Liver (tissue), 9 donors: ENCODE measurements around the gene PLIN4. TPM values are rescaled to one million over a fixed set of nuclear protein-coding genes. Genes with fewer than 3 reads are reported as not detected.

Experiments used
- DNase-seq: peaks from one replicate; pipeline ENCODE4 v3.0.0-alpha.2; 2017; ENCODE audit warnings: low spot score
- H3K27ac ChIP-seq, 2 donors: one replicate each; pipeline ENCODE4 v1.7.0; 2013; ENCODE audit warnings: inconsistent platforms in 2 of 2, low read length in 2 of 2, control low read depth in 1 of 2, low read depth in 1 of 2, mild to moderate bottlenecking in 1 of 2
- H3K27me3 ChIP-seq, 4 donors: one replicate each; pipeline versions ENCODE4 v1.6.1 to v1.7.0; 2013; ENCODE audit warnings: low read length in 3 of 4, inconsistent platforms in 1 of 4, mild to moderate bottlenecking in 1 of 4, moderate library complexity in 1 of 4; ENCODE audit not compliant: control insufficient read depth in 4 of 4, insufficient read depth in 4 of 4
- H3K36me3 ChIP-seq, 4 donors: one replicate each; pipeline versions ENCODE4 v1.6.1 to v1.7.0; 2013; ENCODE audit warnings: low read length in 3 of 4, mild to moderate bottlenecking in 3 of 4, low read depth in 1 of 4, moderate library complexity in 1 of 4; ENCODE audit not compliant: control insufficient read depth in 4 of 4, insufficient read depth in 3 of 4
- H3K4me1 ChIP-seq, 4 donors: one replicate each; pipeline versions ENCODE4 v1.6.1 to v1.7.0; 2013; ENCODE audit warnings: low read length in 3 of 4, mild to moderate bottlenecking in 3 of 4, moderate library complexity in 1 of 4; ENCODE audit not compliant: control insufficient read depth in 4 of 4, insufficient read depth in 4 of 4
- H3K4me3 ChIP-seq, 3 donors: one replicate each; pipeline versions ENCODE4 v1.6.1 to v1.7.0; 2013; ENCODE audit warnings: low read length in 3 of 3, control low read depth in 1 of 3, low read depth in 1 of 3, mild to moderate bottlenecking in 1 of 3
- H3K9ac ChIP-seq, 2 donors: one replicate each; pipeline ENCODE4 v1.7.0; 2013; ENCODE audit warnings: low read length in 2 of 2, mild to moderate bottlenecking in 2 of 2, moderate library complexity in 2 of 2, control low read depth in 1 of 2, low read depth in 1 of 2
- H3K9me3 ChIP-seq, 4 donors: one replicate each; pipeline versions ENCODE4 v1.6.1 to v1.7.0; 2013; ENCODE audit warnings: low read length in 3 of 4; ENCODE audit not compliant: control insufficient read depth in 4 of 4
- ATF3 ChIP-seq: IDR thresholded peaks from 2 replicates; pipeline ENCODE4 v1.6.1; 2016; ENCODE audit warnings: antibody characterized with exemption
- CTCF ChIP-seq: fragments of 150-350 bp; IDR thresholded peaks from 2 replicates; pipeline ENCODE4 v1.5.1; 2017; ENCODE audit warnings: improper control_type of control experiment, low read depth, low read length; ENCODE audit not compliant: missing input control
- EGR1 ChIP-seq, 2 donors: IDR thresholded peaks; 2 replicates each; pipeline ENCODE4 v1.6.1; 2016 to 2018; ENCODE audit warnings: antibody characterized with exemption in 2 of 2, low read depth in 2 of 2
- FOXA2 ChIP-seq: IDR thresholded peaks from 2 replicates; pipeline ENCODE4 v1.6.1; 2016; ENCODE audit warnings: antibody characterized with exemption
- HNF4A ChIP-seq, 2 donors: conservative IDR thresholded peaks; 2 replicates each; pipeline ENCODE4 v1.6.1; 2016; ENCODE audit warnings: antibody characterized with exemption in 2 of 2, mild to moderate bottlenecking in 2 of 2
- HNF4G ChIP-seq: IDR thresholded peaks from 2 replicates; pipeline ENCODE4 v1.6.1; 2016; ENCODE audit warnings: antibody characterized with exemption
- JUND ChIP-seq, 2 donors: IDR thresholded peaks; 2 replicates each; pipeline ENCODE4 v1.6.1; 2016; ENCODE audit warnings: antibody characterized with exemption in 2 of 2
- MAX ChIP-seq: IDR thresholded peaks from 2 replicates; pipeline ENCODE4 v1.6.1; 2016; ENCODE audit warnings: antibody characterized with exemption
- NR2F2 ChIP-seq: IDR thresholded peaks from 2 replicates; pipeline ENCODE4 v1.6.1; 2016; ENCODE audit warnings: antibody characterized with exemption
- RAD21 ChIP-seq, 2 donors: IDR thresholded peaks; 2 replicates each; pipeline ENCODE4 v1.6.1; 2016; ENCODE audit warnings: antibody characterized with exemption in 2 of 2, mild to moderate bottlenecking in 2 of 2
- REST ChIP-seq: IDR thresholded peaks from 2 replicates; pipeline ENCODE4 v1.6.1; 2016; ENCODE audit warnings: antibody characterized with exemption, mild to moderate bottlenecking
- RXRA ChIP-seq, 2 donors: IDR thresholded peaks; 2 replicates each; pipeline ENCODE4 v1.6.1; 2017 to 2018; ENCODE audit warnings: antibody characterized with exemption in 2 of 2, mild to moderate bottlenecking in 1 of 2
- SP1 ChIP-seq: IDR thresholded peaks from 2 replicates; pipeline ENCODE4 v1.6.1; 2018; ENCODE audit warnings: antibody characterized with exemption, mild to moderate bottlenecking
- YY1 ChIP-seq: IDR thresholded peaks from 2 replicates; pipeline ENCODE4 v1.6.1; 2016; ENCODE audit warnings: antibody characterized with exemption, mild to moderate bottlenecking
- ZBTB33 ChIP-seq: IDR thresholded peaks from 2 replicates; pipeline ENCODE4 v1.6.1; 2016; ENCODE audit warnings: antibody characterized with exemption
- WGBS: extraction: QIAGEN DNeasy Blood & Tissue Kit; methylation state at CpG from one replicate; pipeline ENCODE4 v1.1.7; 2013; 5-methylcytosine and 5-hydroxymethylcytosine counted together
- polyA plus RNA-seq, 2 donors: library from polyadenylated mRNA; stranded (reverse) in 1 of 2; unstranded in 1 of 2; fragments of 200-250 nt in 1 of 2; fragments of >200 nt in 1 of 2; fragmentation: Nextera tagmentation in 1 of 2; extraction: Ambion mirVana in 1 of 2; gene quantifications; one replicate each; pipeline versions ENCODE4 v1.2.1 to v1.2.3, GENCODE V29; 2013 to 2015
- total RNA-seq, 2 donors: library from RNA; depleted of rRNA; stranded (reverse); fragments of >200 nt; gene quantifications; one replicate each; pipeline ENCODE4 v1.2.3, GENCODE V29; 2014
- donor health status: healthy.
- donor health status: healthy.
- donor health status: healthy.
- donor health status: healthy.
- donor health status: healthy.

Gene PLIN4
- total and polyA plus RNA-seq, 4 donors = 3.1 to 49.1 (median 9.5) TPM

GRCh38 chr19:4524808-4525562, 6.7 kb upstream of the PLIN4 start:
- Histone ChIP-seq H3K27ac (no peak overlapping the region), H3K9me3 (no peaks in the 10 kb centered on the region), H3K36me3 (peaks cover 0 to 23% (median 10%) of the 10 kb centered on the region in 4 donors), H3K4me3 (peak overlapping the region in 1 of 3 donors; percentile 11), H3K9ac (no peak overlapping the region), H3K27me3 (no peaks in the 10 kb centered on the region), H3K4me1 (peaks cover 8 to 36% (median 32%) of the 10 kb centered on the region in 4 donors)
- TF ChIP-seq REST (no peak), RAD21 (IDR thresholded peaks at IDR 0.05) (peak; percentile 46 to 69), CTCF (peak; percentile 66)
- WGBS = 77% methylated on average over 23 of the region's 23 CpGs
- DNase-seq = peak; percentile 78

- Histone ChIP-seq H3K4me1 (peaks cover 15 to 50% (median 47%) of the 10 kb centered on the region in 4 donors), H3K27me3 (no peaks in the 10 kb centered on the region), H3K9me3 (no peaks in the 10 kb centered on the region), H3K9ac (no peak overlapping the region), H3K4me3 (no peak overlapping the region), H3K36me3 (peaks cover 0 to 16% (median 8%) of the 10 kb centered on the region in 4 donors), H3K27ac (no peak overlapping the region)
- WGBS = 73% methylated on average over 53 of the region's 53 CpGs
- peak; percentile 77 for DNase-seq
- TF ChIP-seq REST (no peak), EGR1 (IDR thresholded peaks at IDR 0.05; ENCODE audit: low read depth in 2 of 2) (no peak), HNF4A (conservative IDR thresholded peaks at IDR 0.05) (peak; percentile 83 to 94), HNF4G (peak; percentile 69), JUND (IDR thresholded peaks at IDR 0.05) (no peak), NR2F2 (peak; percentile 97), ATF3 (no peak), FOXA2 (no peak), RAD21 (IDR thresholded peaks at IDR 0.05) (peak; percentile 69 to 78), SP1 (peak; percentile 52), ZBTB33 (no peak), YY1 (no peak), MAX (no peak), CTCF (peak; percentile 64), RXRA (IDR thresholded peaks at IDR 0.05) (peak; percentile 61 to 85)
Observed at GRCh38 chr19:4523306-4524110, 5.2 kb upstream of the PLIN4 start.
